GM21423 (cell line): ENCODE data around the gene CDK6.

Source experiments
- ATAC-seq: cut with Tn5 transposase; IDR thresholded peaks from one replicate; pipeline ENCODE4 v1.9.1; 2021; ENCODE audit warnings: mild to moderate bottlenecking, moderate library complexity; ENCODE audit not compliant: unreplicated experiment

Gene CDK6

DNA sequence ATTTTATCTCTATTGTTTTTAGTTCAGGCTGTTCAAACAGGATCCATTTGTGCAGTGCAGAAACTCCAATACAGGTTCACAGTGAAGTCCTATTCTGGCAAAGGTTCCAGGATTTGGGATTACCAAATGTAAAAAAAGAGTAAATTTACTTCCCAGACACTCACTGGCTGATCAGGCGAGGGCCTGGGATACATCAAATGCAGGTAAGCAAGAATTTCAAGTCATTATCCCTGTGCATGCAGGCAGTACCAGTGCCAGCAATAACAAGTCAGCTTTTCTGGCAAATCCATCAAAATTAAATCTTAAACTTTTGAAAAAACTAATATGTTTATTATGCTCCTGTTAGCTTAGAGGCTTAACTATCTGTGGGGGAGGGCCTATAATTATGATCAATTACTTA, 6.3 kb downstream of the CDK6 start:
- ATAC-seq = no peak

DNA sequence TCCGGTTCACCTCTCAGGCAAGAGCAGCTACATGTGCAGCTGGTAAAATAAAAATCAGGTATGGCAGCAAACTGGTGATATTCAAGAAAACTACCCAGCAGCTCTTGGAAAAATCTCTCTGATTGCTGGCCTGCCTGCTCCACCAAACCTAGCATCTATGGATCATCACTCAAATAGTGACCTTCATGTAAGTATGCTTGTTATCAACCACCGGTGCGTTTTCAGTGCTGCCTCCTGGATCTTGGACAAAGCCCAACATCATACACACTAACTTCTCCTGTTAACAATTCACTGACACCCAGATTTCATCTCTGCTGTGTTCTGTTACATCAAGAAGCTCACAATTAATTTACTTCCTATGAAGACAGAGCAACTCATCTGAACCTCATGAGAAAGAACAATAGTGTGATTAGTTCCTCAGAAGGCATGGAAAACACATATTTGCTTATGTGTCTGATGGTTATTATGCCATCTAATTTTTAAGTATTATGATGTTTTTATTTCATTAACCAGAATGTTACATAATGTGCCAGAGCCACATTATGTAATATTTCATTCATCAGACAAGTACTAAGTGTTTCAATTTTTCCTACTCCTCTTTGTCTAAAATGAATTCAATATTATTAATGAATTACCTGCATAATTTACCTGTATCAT, 8.8 kb downstream of the CDK6 start:
- ATAC-seq = no peak

DNA sequence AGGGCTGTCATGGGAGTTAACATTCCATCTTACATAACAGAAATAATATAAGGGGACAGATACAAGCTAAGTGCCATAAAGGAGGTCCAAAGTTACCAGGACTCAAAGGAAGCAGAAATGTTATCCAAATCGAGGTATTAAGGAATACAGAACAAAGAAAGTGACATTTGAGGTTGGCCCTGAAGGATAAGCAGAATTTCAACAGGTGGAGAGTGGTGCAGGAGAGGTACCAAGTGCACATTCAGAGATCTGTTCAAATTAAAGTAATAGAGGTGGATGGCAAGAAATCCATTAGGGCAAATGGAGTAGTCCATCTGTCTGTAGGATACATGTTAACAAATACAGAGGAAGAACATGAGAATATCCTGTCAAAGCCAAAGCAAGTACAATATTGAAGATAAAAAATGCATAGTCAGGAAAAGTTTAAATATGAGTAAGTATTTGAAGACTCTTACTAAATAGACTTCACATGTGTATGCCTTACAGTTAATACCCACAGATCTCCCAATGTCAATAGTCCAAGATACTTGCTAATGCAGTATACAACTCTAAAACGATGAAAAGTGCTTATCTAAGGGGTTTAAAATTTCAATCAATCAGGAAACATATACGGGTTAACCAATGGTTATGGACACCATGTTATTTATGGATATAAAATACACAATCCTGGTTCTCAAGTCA, 10.0 kb downstream of the CDK6 start:
- ATAC-seq = no peak

DNA sequence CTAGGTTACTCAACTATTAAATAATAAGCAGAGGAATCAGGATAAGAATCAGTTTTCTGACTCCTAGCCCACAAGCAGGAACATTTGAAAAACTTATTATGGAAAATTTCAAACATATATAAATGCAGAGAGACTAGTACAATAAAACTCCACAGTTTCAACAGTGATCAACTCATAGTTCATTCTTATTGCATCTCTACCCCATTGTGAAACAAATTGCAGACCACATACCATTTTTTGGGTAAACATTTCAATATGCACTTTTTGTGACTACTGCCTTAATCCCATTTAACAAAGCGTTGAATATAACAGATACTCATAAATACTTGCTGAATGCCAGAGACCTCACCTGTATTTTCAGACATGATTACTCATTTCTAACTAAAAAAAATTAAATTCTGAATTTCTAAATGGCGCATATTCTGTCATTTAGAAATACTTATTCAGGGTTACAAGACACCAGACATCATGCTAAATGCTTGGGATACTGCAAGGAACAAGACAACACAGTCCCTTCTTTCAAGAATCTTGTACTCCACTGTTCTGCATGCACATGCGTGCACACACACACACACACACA, 11.4 kb downstream of the CDK6 start:
- ATAC-seq = no peak

DNA sequence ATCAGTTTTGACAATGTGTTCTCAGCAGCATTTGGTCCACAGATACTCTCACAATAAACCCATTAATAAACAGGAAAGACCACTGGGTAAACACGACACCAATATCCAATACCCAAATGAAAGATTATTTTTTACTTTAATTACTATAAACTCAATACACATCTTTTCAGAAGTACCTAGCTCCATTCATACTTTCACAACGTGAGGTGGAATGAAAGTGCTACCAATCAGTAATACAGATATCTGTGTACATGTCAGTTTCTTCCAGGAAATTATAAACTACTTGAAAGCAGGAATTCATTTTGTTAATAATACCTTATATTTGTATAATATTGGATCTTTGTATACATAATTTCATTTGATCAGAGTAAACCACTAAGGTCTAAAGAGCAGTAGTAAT, 11.9 kb downstream of the CDK6 start:
- ATAC-seq = no peak

DNA sequence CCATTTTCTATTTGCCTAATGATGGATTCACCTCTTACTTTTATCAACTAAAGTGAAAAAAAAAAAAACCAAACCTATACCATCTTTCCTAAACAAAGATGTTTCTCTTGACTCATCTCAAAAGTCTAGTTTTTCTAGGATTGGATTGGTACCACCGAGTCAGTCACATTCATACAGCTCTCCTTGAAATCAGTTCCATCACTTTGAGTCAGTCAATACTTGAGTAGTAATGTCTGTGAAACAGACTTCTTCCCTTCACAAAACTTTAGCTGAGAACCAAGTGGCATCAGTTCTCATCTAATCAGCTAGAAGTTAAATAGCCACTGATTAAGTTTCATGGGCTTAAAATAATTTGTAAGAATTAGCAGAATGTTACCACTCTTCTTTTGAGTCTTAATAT, 13.3 kb downstream of the CDK6 start:
- ATAC-seq = no peak

DNA sequence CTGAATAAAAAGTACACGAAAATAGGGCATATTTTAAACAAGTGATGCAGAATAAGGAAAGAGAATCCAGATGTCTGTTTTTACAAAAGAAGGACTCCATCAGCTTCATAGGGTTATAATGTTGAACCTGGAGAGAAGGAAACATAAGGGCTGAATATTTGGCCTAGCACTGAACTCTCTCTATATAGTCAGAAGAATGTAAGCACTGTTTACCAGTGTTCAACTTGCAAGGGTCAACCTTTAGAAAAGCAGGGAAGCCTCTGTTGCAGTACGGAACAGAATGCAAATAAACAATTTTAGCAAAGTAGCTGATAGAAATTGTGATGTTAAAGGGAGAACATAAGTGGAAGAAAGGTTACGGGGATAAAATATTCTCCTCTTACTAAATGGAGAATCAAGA, 16.2 kb downstream of the CDK6 start:
- no peak for ATAC-seq

DNA sequence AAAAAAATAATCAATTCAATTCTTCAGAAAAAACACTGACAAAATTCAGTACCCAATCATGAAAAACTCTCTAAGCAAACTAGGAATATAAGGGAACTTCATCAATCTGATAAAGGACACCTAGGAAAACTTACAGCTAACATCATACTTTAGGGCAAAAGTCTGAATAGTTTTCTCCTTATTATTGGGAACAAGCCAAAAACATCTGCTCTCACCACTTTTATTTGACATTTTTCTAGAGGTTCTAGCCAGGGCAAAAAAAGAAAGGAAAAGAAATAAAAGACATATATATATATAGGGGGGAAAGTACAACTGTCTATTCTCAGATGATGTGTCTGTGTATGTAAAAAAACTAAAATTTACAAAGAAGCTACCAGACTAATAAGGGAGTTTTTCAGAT, 19.0 kb downstream of the CDK6 start:
- no peak for ATAC-seq

DNA sequence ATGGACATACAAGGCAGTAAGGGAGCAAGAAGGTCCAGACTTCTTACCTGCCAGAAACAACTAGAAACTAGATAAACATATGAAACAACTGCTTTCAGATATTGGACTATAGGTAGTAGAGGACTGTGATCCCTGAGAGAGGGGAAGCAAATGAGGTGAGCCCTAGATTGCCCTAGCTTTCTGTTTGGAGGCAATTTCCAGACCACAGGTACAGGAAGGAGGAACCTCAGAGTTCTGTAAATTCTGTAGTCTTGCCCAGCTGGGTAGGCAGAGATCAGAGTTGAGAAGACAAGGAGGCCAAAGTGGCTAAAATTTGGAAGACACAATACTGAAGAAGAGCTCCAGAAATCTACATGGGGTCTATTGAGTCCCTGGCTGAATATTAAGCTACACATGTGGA, 21.0 kb downstream of the CDK6 start:
- ATAC-seq = peak; percentile 38

DNA sequence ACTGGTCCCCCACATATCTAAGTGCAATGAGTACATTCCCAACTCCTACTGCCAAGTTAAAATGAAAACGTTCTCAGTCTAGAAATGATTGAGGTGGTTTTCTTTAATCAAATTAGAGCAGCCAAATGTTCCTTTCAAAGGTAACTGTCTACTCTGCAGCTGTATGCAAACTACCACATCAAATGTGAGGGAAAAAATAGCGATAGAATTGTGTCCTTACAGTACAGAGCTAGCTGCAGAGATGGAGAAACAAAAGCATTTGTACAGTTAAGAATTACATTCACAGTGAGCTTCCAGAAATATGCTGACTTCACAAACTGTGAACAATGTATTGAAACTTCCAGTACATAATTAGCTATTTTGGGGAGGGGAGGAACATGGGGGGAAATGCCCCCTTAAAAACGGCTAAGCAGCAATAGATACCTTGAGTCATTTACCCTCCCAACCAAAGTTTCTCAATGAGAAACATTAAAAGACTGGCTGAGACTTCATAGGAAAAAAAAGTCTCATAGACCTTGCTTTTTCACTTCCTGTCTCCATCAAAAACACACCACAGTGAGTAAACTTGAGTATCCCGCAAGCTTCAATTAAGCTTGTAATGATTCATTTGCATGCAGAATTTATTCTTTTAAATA, 22.9 kb downstream of the CDK6 start:
- peak; percentile 51 for ATAC-seq

DNA sequence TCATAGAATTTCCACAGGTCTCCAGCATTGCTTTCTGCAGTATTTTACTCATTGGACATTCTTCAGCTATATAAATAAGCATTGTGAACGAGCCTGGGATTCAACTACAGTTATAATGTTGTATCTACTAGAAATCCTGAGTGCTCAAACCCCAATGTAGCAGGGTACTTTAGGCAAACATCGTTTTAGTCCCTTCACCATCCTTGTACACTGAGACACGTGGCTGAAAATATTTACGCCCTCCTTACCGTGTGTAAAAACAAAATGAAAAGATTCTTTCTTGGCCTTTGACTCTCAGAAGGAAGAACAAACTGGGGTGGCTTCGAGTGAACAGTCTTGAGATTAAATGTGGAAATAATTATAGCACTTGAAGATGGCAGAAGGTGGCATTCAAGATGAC, 25.2 kb downstream of the CDK6 start:
- no peak for ATAC-seq

DNA sequence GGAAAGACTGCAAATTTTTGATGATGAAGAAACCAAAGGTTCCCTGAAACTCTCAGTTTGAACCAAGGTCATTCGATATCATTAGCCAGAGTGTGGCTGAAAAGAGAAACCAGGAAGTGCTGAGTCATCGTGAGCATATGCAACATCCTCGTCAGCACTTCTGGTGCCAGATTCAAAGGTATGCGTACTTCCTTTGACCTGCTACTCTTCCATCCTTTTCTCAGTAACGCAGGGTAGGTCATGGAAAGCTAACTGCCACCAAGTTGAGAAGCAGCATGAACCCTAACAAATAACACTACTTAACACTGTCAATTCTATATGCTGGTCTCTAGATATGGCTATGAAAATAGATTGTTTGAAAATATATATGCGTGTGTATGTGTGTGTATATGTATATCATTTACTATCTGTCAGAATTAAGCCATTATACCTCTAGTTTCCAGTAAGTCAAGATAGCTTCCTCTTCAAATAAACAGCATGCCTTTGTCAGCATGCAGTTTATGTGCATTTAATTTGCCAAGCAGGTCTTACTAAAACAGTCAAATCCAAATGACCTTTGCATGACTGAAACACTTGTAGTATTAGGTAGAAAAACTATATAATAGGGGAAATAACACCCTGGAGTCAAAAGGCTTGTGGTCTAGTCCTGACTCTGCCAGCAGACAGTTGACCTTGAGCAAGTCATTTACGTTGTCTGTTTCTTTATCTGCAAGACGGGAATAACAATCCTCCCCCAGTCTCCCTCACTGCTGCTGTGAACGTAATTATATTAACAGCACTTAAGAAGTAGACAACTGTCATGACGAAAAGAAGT, 26.4 kb downstream of the CDK6 start:
- peak; percentile 76 for ATAC-seq

DNA sequence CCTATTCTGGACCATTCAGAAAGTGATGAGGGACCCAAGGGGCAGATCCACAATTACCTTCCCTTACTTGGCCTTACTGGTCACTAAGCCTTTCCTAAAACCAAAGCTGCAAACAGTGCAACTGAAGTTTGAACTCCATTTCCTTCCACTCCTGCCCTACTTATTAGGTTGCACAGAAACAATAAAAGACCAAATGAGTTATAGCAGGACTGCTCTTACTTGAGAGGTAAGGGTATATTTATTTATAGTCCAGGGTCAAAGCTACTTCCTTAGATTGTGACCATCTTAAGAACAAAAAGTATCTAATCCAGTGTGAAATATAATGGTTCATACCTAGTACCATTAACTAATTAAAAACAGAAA, 27.0 kb downstream of the CDK6 start:
- peak; percentile 17 for ATAC-seq

DNA sequence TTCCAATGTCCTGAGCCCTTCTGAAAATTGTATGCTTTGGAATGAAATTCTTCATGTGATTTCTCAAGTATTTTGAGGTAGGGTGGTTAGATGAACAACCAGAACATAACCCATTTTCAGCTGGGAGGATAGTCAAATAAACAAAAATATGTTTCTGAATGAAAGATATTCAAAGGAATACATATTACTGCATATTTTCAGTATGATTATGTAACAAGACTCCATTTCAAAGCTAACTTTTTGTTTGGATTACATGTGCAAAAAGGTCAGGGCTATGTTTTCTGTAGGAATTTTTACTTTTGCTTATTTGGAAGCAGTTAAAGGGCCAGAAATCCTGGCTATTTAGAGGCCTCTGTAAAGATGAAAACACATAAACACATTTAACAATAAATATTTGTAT, 27.7 kb downstream of the CDK6 start:
- no peak for ATAC-seq

DNA sequence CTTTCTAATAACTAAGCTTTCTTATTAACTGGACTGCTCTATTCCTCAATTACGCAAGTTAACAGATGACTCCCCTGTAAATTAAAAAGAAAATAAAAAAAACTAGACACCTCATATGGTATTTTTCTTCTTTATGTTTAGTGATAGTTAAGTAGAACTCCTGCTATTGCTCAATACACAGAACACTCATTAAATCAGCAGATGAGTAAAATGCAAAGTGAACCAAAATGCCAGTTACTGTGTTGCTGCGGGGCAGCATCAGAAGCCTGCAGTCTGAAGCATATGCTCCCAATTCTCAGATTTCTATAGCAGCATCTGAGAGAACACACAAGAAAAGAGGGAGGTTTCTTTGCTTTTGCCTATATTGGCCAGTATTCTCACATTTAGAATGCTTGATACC, 28.4 kb downstream of the CDK6 start:
- no peak for ATAC-seq

DNA sequence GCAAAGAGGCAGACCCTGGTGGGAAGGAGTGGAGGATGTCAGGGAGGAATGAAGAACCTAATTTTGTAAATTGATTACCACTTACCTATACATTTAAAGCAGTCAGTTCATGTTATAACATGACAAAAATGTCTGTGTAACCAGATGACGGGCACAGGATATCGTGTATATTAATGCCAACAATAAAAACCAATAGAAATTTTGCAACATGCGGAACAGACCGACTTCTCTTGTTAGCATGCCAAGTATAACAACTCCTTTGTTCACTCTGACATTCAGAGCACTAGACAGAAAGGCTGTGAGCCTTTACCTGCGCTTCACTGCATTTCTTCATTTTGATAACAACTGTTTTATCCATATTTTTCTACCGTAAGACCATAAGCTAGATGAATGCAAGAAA, 29.9 kb downstream of the CDK6 start:
- ATAC-seq = no peak

DNA sequence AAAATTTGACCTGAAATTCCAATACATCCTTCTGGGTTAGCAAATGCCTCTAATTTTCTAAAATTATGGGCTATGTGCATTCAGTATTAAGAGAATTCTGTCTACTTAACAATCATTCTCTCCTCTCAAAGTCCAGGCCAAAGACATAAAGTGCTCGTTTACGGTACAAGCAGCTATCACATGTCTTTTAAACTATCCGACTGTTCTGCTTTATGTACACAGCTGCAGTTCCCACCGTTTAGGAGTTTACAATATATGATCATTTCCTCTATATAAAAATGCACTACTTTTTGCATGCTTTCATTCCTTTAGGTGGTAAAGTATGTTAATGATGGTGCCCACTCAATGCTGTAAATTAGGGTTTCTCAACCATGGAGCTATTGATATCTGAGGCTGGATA, 34.0 kb downstream of the CDK6 start:
- ATAC-seq = no peak

DNA sequence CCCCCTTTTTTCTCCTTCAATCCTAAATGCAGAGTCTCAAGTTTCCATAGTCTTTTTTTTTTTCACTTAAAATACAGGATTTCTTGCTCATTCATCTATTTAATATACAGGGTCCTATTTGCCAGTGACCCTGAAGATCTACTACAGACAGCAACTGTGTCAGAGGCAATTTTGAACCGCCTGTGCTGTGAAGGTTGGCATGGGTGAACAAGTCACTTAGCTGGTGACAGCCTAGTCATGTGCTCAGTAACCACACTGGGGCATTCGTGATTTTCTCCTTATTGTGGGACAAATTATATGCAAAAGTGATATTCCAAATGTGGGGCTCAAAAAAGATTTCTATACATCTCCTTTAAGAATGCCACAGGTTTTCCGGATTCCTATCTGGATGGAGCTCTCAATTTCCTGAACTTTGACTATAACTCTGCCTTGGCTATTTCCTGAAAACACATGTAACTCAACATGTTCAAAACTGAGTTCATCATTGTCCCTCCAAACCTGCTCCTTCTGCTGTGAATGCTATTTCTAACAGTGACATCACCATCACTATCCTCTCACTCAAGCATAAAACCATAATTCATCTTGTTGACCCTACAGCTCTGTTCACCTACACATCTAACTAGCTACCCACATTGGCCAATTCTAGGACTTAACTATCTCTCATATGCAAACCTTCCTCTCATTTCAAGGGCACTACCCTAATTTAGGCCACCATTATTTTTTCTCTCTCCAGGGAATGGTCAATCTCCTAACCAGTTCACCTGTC, 36.7 kb downstream of the CDK6 start:
- ATAC-seq = peak; percentile 48

DNA sequence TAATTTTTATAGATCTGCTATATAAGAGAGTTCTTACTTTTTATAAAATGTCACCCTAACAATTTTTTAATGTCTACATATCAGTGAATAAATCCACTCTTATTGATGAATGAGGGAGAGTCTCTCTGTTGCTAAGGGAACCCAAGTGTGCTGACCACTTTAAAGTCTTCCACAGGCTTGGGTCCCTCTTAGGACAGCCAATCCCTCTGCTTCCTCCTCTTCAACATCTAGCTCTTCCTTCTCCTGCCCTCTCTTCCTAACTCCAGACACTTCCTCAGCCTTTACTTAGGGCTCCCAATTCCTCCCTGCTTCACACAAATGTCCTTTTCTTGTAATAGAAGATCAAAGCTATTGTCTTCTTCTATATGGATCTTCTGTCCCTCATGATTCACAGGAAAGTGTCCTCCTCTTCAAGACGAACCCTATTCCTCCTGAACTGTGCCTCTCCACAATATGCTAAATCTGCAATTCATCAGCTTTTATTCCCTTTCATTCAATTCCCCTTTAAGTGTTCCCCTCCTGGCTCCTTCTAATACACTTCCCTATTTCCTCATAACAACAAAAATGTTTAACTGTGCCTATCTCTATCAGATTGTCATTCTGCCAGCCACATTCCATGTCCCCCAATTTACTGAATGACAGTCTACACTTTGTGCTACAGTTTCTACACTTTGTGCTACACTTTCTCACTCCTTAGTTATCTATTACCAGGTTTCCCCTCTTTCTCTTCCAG, 37.7 kb downstream of the CDK6 start:
- ATAC-seq = no peak

DNA sequence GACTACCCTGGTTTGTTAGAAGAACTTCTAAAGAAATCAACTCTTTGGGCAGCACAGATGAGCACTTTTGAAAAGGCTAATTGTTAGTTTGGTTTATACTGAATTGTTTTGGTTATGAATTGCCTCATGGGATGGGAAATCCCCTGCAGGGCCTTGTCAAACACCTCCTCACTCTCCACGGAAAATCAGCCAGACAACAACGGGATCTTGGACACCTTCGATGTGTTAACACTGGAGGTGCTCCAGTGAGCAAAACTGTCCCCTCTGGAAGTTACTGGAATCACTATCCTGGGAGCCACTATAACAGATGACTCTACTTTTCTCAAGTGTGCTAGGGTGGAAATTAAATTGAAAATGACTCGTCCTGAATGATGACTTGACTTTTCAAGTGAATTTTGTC, 38.7 kb downstream of the CDK6 start:
- no peak for ATAC-seq
